Psoas muscle (tissue), 8 donors: Measurements from ENCODE around the gene TENM4. TPM values are rescaled to one million over a fixed set of nuclear protein-coding genes. Genes with fewer than 3 reads are reported as not detected.

Experiments
- ATAC-seq, 4 donors: fragments of 200-7000 bp; cut with Tn5 transposase; one replicate each; pipeline ENCODE4 v1.9.1; 2020; ENCODE audit warnings: moderate library complexity in 3 of 4, mild to moderate bottlenecking in 2 of 4
- DNase-seq, 2 donors: peaks; one replicate each; pipeline ENCODE4 v3.0.0-alpha.2; 2020
- H3K27ac ChIP-seq: fragments of 200-600 bp; one replicate; pipeline ENCODE4 v1.8.0; 2022
- H3K27me3 ChIP-seq, 3 donors: fragments of 200-600 bp in 1 of 3; one replicate each; pipeline versions ENCODE4 v1.6.1 to v1.8.0; 2013 to 2022; ENCODE audit warnings: low read length in 2 of 3, mild to moderate bottlenecking in 2 of 3, moderate library complexity in 1 of 3; ENCODE audit not compliant: insufficient read depth in 3 of 3
- H3K36me3 ChIP-seq, 2 donors: fragments of 200-600 bp in 1 of 2; one replicate each; pipeline versions ENCODE4 v1.6.1 to v1.8.0; 2013 to 2022; ENCODE audit warnings: low read depth in 1 of 2, mild to moderate bottlenecking in 1 of 2, moderate library complexity in 1 of 2; ENCODE audit not compliant: insufficient read depth in 1 of 2
- H3K4me1 ChIP-seq: fragments of 200-600 bp; one replicate; pipeline ENCODE4 v1.8.0; 2022
- H3K4me3 ChIP-seq: fragments of 200-600 bp; one replicate; pipeline ENCODE4 v1.8.0; 2022; ENCODE audit warnings: mild to moderate bottlenecking
- H3K9me3 ChIP-seq: fragments of 200-600 bp; one replicate; pipeline ENCODE4 v1.8.0; 2022
- WGBS, 3 donors: extraction: QIAGEN DNeasy Blood & Tissue Kit; methylation state at CpG; one replicate each; pipeline versions ENCODE4 v1.1.6 to v1.1.7; 2013; 5-methylcytosine and 5-hydroxymethylcytosine counted together
- intact Hi-C, 2 donors: fragments of 100-400 bp; cut with DNase I; formaldehyde crosslinking; loops; one replicate each; pipeline versions ENCODE4 v1.11.0 to v1.14.2; 2022
- polyA plus RNA-seq, 3 donors: library from polyadenylated mRNA; stranded (reverse); fragments of 200-250 nt; gene quantifications; one replicate each; pipeline ENCODE4 v1.2.3, GENCODE V29; 2013
- total RNA-seq, 4 donors: library from RNA; stranded (reverse); fragmentation: NEBNext Ultra II Directional in 2 of 4; extraction: Animal tissue kit (Norgen Biotek cat#: 25700) in 2 of 4; gene quantifications; one replicate each; pipeline versions ENCODE4 v1.2.1 to v1.2.4, GENCODE V29; 2021 to 2023
- TF ChIP-seq, protein P1 (sequence below): fragments of 200-600 bp; IDR thresholded peaks from one replicate; pipeline ENCODE4 v1.8.0; 2022; ENCODE audit warnings: antibody characterized with exemption
- donor health status: healthy with polysubstance abuse.
- donor health status: DM: no; HTN: no; CAD: no; lungs with moderate emphysema.
- donor health status: Bipolar disorder and iron deficiency.
- donor health status: healthy.
- donor health status: DM: yes; HTN: yes; CAD: no.
- donor health status: DM: no; HTN: no; CAD: no.
- donor health status: DM: no; HTN: no; CAD: no.
- donor health status: DM: yes; HTN: yes; CAD: no.

Gene TENM4
- total and polyA plus RNA-seq, 7 donors: 0.05 to 1.7 (median 0.48) TPM

DNA sequence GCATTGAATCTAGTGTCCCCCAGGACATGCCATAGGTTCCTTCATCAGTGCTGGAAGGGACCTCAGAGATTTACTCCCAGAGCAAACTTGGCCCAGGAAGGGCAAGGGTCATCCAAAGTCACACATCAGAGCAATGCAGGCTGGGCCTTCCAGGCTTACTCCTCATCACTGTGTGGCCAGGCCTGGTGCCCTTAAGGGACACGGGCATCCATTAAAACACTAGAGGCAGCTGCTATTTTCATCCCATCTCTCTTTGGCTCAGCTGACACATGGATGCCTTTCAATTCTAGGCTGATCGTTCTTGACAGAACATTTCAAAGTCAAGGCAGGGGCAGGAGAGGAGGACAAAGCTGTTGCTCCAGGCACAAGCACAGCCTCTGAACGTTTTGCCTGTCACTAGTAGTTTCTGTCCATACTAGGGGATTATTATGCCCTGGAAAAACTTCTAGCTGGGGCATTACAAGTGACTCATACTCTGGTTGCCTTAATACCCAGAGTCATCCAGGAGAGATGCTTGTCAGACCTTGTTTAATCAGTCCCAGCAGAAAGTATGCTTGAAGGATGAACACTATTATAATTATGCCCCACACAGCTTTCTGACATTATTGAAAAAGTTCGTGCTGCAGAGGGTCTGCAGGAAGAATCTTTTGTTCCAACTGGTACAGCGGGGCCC lies 240.3 kb downstream of the TENM4 start:
- TF ChIP-seq, protein P1, sequence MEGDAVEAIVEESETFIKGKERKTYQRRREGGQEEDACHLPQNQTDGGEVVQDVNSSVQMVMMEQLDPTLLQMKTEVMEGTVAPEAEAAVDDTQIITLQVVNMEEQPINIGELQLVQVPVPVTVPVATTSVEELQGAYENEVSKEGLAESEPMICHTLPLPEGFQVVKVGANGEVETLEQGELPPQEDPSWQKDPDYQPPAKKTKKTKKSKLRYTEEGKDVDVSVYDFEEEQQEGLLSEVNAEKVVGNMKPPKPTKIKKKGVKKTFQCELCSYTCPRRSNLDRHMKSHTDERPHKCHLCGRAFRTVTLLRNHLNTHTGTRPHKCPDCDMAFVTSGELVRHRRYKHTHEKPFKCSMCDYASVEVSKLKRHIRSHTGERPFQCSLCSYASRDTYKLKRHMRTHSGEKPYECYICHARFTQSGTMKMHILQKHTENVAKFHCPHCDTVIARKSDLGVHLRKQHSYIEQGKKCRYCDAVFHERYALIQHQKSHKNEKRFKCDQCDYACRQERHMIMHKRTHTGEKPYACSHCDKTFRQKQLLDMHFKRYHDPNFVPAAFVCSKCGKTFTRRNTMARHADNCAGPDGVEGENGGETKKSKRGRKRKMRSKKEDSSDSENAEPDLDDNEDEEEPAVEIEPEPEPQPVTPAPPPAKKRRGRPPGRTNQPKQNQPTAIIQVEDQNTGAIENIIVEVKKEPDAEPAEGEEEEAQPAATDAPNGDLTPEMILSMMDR: no peak
- Histone ChIP-seq H3K9me3 (no peaks in the 10 kb centered on the region), H3K4me3 (no peak overlapping the region), H3K27ac (no peak overlapping the region), H3K27me3 (no peaks in the 10 kb centered on the region), H3K4me1 (no peaks in the 10 kb centered on the region), H3K36me3 (no peaks in the 10 kb centered on the region)
- no peak for DNase-seq
- peak in 2 of 4 donors; percentile 20 to 29 for ATAC-seq
- intact Hi-C loops: no loop called here
- WGBS, 3 donors: 57 to 71% (median 61%) methylated on average over 5 of the region's 5 CpGs

DNA sequence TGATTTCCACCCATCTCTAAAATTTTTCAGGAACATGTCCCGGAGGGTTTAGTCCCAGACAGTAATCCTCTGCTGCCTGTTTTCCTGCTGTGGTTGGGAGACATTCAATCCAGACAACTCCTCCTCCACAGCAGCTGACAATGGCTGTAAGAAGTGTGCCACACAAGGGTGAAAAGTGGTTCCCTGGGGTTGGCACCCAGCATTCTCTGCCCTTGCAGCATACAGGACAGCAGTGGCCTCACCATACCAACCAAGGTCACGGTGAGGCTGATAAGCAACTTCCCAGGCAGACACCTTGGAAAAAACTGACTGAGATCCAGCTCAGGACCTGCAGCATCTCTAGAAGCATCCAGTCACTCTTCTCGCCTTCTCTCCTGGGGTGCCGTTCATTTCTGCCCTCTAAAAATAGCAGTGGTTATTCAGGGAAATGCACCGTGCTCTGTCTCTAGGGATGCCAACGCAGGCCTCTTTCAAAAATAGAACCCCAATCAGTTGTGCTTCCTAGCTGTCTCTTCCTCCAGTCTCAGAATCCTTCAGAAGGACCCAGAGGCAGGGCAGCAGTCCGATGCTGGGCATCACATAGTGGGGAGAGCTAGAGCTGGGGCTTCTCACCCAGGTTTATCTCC lies 241.0 kb downstream of the TENM4 start:
- Histone ChIP-seq H3K4me1 (no peaks in the 10 kb centered on the region), H3K9me3 (no peaks in the 10 kb centered on the region), H3K27ac (no peak overlapping the region), H3K36me3 (no peaks in the 10 kb centered on the region), H3K27me3 (no peaks in the 10 kb centered on the region), H3K4me3 (no peak overlapping the region)
- ATAC-seq (peak in 3 of 4 donors; percentile 50 to 84 (median 75)), DNase-seq (no peak)
- TF ChIP-seq, protein P1: no peak
- 30 to 47% (median 34%) methylated on average over 7 of the region's 7 CpGs for WGBS, 3 donors
- intact Hi-C loops: no loop called here

GRCh38 chr11:79198898-79199250 lies 242.0 kb downstream of the TENM4 start:
- intact Hi-C loops: no loop called here
- Histone ChIP-seq H3K4me3 (no peak overlapping the region), H3K36me3 (no peaks in the 10 kb centered on the region), H3K9me3 (no peaks in the 10 kb centered on the region), H3K27ac (no peak overlapping the region), H3K27me3 (no peaks in the 10 kb centered on the region), H3K4me1 (no peaks in the 10 kb centered on the region)
- ATAC-seq: peak in 1 of 4 donors; percentile 38
- WGBS, 3 donors: 50 to 60% (median 55%) methylated on average over 3 of the region's 3 CpGs
- DNase-seq: peak in 1 of 2 donors; percentile 19
- TF ChIP-seq, protein P1: no peak

- WGBS, 3 donors: 87 to 93% (median 89%) methylated on average over 7 of the region's 7 CpGs
- Histone ChIP-seq H3K4me1 (no peaks in the 10 kb centered on the region), H3K4me3 (no peak overlapping the region), H3K27me3 (no peaks in the 10 kb centered on the region), H3K36me3 (no peaks in the 10 kb centered on the region), H3K9me3 (no peaks in the 10 kb centered on the region), H3K27ac (no peak overlapping the region)
- intact Hi-C loops: no loop called here
- ATAC-seq (peak in 1 of 4 donors; percentile 41), DNase-seq (no peak)
- TF ChIP-seq, protein P1: no peak
These were observed 242.5 kb downstream of the TENM4 start for GRCh38 chr11:79198203-79198897.
